Mucosa of stomach (tissue), 1 donor: Measurements from ENCODE around the gene SRSF4.

Experiments used
- H3K27me3 ChIP-seq: one replicate; pipeline ENCODE4 v1.7.0; 2013; ENCODE audit warnings: mild to moderate bottlenecking, low read length; ENCODE audit not compliant: control insufficient read depth, insufficient read depth
- H3K36me3 ChIP-seq: one replicate; pipeline ENCODE4 v1.7.0; 2013; ENCODE audit warnings: low read length; ENCODE audit not compliant: control insufficient read depth, insufficient read depth
- H3K4me1 ChIP-seq: one replicate; pipeline ENCODE4 v1.7.0; 2013; ENCODE audit warnings: mild to moderate bottlenecking, low read length; ENCODE audit not compliant: control insufficient read depth, insufficient read depth
- H3K4me3 ChIP-seq: one replicate; pipeline ENCODE4 v1.7.0; 2013; ENCODE audit warnings: low read length
- H3K9ac ChIP-seq: one replicate; pipeline ENCODE4 v1.7.0; 2013; ENCODE audit warnings: mild to moderate bottlenecking, low read length, moderate library complexity
- H3K9me3 ChIP-seq: one replicate; pipeline ENCODE4 v1.7.0; 2013; ENCODE audit warnings: mild to moderate bottlenecking, low read length, moderate library complexity; ENCODE audit not compliant: control insufficient read depth
- donor health status: Pancreatic carcinoma.

SRSF4 gene

DNA sequence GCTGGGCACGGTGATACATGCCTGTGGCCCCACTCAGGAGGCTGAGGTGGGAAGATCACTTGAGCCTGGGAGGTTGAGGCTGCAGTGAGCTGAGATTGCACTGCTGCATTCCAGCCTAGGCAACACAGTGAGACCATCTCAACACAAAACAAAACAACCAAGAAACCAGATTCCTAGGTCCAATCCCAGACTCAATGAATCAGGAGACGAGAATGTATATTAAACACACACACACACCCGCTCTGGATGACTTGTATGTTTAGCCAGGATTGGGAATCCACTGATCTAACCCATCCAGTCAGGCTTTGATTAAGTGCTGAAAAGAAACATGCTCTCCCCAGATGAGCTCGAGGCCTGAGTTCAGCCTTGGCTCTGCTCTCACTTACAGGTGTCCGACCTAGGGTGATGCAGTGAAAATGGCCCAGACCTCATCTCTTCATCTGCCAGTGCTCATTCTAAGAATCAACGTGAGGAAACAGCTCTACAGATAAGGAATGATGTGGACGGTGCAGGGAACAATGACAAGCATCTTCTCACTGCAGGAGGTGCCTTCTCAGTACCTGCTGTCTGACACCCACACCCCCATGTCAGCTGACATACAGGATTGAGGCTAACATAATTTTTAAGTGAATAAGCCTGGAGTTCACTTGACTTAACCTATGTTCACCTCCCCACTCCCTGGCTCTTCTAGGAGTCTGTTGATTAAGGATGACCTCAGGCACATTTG is 15.3 kb upstream of the SRSF4 start:
- Histone ChIP-seq H3K36me3 (peaks cover 3% of the 10 kb centered on the region), H3K9me3 (no peaks in the 10 kb centered on the region), H3K27me3 (no peaks in the 10 kb centered on the region), H3K9ac (no peak overlapping the region), H3K4me1 (peaks cover 2% of the 10 kb centered on the region), H3K4me3 (no peak overlapping the region)

DNA sequence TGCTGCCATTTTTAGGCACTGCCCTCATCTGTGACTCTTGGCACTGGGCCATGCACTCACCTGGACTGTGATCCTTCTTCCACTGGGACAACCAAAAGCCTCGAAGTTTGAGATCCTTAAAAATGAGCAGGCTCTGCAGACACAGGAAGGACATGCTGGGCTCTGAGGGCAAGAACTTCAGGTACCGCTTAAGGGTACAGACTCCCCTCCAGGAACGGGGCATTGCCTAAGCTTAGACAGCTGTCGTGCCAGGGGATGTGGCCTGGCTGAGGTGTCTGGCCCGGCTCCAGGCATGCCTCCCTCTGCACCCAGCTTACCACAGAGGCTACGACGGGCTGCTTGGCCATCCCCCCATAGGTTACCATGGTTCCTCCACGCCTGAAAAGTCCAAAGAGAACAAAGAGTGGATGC is 14.2 kb upstream of the SRSF4 start:
- Histone ChIP-seq H3K4me3 (no peak overlapping the region), H3K36me3 (peaks cover 3% of the 10 kb centered on the region), H3K4me1 (no peaks in the 10 kb centered on the region), H3K27me3 (no peaks in the 10 kb centered on the region), H3K9ac (no peak overlapping the region), H3K9me3 (no peaks in the 10 kb centered on the region)

DNA sequence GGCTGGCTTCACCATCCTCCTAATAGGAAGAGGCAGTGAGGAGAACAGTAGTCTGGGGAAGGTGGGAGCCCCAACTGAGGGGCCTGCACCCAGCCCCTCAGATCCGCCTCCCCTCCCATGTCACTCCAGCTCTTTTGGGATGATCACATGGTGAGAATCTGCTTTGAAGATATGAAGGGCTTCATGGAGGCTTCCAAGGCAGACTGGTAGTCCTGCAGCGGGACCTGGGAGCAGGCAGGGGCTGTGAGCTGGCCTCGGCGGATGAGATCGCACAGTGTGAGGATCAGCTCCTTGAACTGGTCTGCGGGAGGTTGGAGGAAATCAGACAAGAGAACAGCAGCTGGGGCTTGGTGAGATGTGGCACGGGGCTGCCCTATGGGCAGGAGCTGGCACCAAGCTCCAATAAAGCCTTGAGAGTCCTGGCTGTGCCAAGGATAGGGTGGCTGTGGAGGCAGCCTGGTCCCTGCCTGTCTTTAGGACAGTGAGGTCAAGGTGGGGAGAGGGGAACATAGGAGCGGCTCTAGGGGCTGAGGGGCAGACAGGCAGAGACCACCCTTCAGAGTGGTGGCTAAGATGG is 12.3 kb upstream of the SRSF4 start:
- no peak overlapping the region for H3K9ac ChIP-seq
- H3K36me3 ChIP-seq = no peaks in the 10 kb centered on the region

DNA sequence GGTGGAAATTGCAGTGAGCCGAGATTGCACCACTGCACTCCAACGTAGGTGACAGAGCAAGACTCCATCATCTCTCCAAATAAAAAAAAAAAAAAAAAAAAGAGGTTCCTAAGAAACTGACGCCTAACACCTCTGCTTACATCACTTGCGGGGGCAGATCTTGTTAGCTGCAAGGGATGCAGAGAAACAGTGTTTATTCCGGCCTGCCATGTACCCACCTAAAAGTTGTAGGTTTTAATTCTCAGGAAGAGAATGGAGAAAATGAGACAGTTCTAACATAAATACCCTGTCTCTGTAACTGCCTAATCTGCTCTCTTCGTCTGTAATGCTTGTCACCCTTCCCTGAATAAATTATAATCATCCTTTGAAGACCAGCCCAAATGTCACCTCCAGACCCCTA is 9.0 kb upstream of the SRSF4 start:
- Histone ChIP-seq H3K4me1 (no peaks in the 10 kb centered on the region), H3K9ac (no peak overlapping the region), H3K4me3 (no peak overlapping the region), H3K27me3 (no peaks in the 10 kb centered on the region), H3K9me3 (no peaks in the 10 kb centered on the region), H3K36me3 (no peaks in the 10 kb centered on the region)

More for the DNA sequence above, 12.3 kb upstream of the SRSF4 start:
- no peaks in the 10 kb centered on the region for H3K27me3 ChIP-seq
- no peaks in the 10 kb centered on the region for H3K9me3 ChIP-seq
- no peak overlapping the region for H3K4me3 ChIP-seq
- H3K4me1 ChIP-seq = no peaks in the 10 kb centered on the region

DNA sequence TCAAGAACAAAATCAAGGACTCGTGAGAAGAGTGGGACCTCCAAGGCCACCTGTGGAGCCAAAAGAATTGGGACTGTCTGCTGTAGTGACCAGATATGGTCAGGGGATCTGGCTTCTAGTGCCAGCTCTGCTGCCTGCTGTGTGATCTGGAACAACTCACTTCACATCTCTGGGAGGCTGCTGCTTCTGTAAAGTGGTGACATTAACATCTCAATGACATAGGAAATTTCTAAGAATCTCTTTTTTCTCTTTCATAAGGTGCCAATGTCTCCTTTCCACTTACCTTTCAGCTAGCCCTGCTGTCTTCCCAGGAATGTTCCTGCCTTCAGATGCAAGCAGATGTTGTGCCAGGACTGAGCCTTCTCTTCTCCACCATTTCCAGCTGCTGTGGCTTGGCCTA is 5.0 kb upstream of the SRSF4 start:
- H3K36me3 ChIP-seq = no peaks in the 10 kb centered on the region
- no peaks in the 10 kb centered on the region for H3K27me3 ChIP-seq
- H3K9ac ChIP-seq = no peak overlapping the region
- peaks cover 4% of the 10 kb centered on the region for H3K4me1 ChIP-seq
- no peak overlapping the region for H3K4me3 ChIP-seq
- no peaks in the 10 kb centered on the region for H3K9me3 ChIP-seq

DNA sequence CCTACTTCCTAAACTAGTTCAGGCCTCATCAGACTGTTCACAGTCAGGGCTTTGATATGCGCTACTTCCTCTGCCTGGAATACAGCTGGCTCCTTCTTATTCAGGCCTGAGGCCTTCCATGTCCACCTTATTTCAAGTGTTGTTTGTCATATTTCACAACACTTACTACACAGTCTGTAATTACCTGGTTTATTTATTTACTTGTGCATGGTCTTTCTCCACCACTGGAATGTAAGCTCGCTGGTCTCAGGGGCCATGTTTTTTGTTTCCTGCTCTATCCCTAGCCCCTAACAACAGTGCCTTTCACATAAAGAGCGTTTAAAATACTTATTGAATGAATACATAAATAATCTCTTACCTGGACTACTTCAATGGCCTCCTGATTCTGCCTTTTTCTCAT is 4.6 kb upstream of the SRSF4 start:
- Histone ChIP-seq H3K9ac (no peak overlapping the region), H3K4me1 (peaks cover 4% of the 10 kb centered on the region), H3K27me3 (no peaks in the 10 kb centered on the region), H3K36me3 (no peaks in the 10 kb centered on the region), H3K4me3 (no peak overlapping the region), H3K9me3 (no peaks in the 10 kb centered on the region)

DNA sequence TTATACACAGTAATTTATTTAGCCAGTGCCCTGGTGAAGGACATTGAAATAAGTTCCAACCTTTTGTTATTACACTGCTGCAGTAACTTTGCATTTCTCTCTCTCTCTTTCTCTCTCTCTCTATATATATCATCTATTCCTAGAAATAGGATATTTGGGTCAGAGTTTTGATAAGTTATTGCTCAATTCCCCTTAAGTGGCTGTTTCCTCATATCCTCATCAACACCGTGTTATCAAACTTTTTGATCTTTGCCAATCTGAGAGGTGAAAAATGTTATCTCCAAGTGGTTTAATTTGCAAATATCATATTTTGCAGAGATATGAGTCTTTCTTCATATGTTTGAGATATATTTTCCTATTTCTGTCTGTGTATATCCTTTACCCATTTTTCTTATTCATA is 1.6 kb upstream of the SRSF4 start:
- Histone ChIP-seq H3K4me1 (peaks cover 20% of the 10 kb centered on the region), H3K9me3 (no peaks in the 10 kb centered on the region), H3K4me3 (no peak overlapping the region), H3K27me3 (no peaks in the 10 kb centered on the region), H3K36me3 (no peaks in the 10 kb centered on the region), H3K9ac (no peak overlapping the region)

DNA sequence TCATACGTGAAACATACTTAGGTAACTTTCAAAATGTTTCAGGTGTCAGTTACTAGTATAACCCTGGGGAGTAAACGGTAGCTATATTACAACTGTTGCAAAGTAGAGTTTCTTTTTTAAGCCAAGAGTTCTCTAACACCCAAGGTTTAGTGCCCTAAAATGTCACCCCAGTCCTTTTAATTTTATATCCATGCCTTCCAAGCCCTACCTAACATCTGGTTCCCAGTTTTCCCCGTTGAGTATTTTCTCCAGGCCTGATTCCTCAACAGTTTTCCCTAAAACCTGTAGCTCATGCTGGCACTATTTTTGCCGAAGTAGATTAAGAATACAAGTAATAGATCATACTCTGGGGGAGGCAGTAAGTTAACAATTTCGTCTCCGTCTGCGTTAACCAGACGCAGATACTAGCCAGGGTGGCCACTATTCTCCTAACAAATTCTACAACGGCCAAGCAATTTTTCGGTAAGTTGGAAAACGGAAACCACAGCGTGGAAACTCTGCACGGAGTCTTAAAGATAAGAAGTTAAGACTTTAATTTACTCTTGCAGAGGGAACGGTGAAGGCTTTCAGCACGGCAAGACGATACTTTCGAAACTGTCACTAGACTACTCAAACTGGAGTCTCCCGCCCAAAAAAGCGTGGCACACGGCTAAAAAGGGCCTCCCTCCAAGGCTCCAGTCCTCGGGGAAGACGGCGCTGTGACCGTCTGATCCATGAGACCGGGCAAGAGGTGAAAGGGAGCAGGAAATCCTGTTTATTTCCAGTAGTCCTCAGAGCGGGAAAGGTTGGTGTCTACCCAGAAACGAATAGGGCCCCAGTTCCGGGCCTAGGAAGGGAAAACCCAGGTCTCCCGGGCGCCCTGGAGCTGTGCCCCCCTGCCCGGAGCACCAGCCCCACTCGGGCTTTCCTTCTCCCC is 945 bp downstream of the SRSF4 start:
- no peaks in the 10 kb centered on the region for H3K36me3 ChIP-seq
- peak overlapping the region; percentile 99 for H3K9ac ChIP-seq
- H3K9me3 ChIP-seq = no peaks in the 10 kb centered on the region
- H3K27me3 ChIP-seq = no peaks in the 10 kb centered on the region
- peak overlapping the region; percentile 14 for H3K4me3 ChIP-seq
- peaks cover 20% of the 10 kb centered on the region for H3K4me1 ChIP-seq

DNA sequence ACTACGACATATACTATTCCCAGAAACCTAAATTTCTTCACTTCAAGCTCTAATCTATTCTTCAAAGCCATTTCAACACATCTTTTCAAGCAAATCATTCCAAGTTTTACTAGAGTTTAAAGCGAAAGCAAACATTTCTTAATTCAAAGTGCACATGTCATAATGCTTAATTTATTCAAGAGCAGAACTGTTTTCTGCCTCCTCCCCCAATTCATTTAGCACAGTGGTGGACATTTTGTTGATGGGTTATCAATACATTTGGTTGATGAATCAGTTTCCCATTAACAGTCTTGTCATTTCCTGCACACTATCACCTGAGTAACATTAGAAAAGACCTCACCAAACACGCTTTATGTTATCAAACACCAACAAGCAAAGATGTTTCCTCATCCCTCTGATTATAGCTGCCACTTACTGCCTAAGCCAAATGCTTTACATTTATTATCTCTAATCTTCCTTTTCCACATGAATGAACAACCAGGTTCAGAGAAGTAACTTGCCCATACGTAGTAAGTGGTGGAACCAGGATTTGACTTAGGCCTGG is 2.0 kb downstream of the SRSF4 start:
- no peaks in the 10 kb centered on the region for H3K27me3 ChIP-seq
- no peaks in the 10 kb centered on the region for H3K36me3 ChIP-seq
- H3K4me1 ChIP-seq = peaks cover 20% of the 10 kb centered on the region
- peak overlapping the region; percentile 99 for H3K9ac ChIP-seq
- H3K9me3 ChIP-seq = no peaks in the 10 kb centered on the region
- peak overlapping the region; percentile 5 for H3K4me3 ChIP-seq

DNA sequence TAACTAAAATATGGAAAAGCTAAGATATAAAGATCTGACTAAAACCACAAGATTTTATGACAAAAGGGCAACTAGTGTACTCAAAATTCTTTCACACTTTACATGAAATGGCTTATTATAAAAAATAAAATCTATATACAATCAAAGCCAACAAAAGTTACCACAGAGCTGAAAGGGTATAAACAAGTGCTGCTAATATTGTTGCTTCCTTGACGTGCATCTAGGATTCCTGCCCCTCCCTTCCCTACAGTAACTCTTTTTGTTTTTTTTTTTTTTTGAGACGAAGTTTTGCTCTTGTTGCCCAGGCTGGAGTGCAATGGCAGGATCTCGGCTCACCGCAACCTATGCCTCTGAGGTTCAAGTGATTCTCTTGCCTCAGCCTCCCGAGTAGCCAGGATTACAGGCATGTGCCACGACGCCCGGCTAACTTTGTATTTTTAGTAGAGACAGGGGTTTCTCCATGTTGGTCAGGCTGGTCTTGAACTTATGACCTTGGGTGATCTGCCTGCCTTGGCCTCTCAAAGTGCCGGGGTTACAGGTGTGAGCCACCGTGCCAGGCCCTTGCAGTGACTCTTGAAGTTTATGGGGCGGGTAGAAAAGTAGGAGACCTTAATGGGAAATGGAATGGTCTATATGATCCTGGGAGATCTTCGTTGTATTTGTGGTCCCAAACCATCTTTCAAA is 4.5 kb downstream of the SRSF4 start:
- no peaks in the 10 kb centered on the region for H3K9me3 ChIP-seq
- H3K4me1 ChIP-seq = peaks cover 17% of the 10 kb centered on the region
- no peak overlapping the region for H3K9ac ChIP-seq
- no peaks in the 10 kb centered on the region for H3K36me3 ChIP-seq
- no peaks in the 10 kb centered on the region for H3K27me3 ChIP-seq
- no peak overlapping the region for H3K4me3 ChIP-seq

DNA sequence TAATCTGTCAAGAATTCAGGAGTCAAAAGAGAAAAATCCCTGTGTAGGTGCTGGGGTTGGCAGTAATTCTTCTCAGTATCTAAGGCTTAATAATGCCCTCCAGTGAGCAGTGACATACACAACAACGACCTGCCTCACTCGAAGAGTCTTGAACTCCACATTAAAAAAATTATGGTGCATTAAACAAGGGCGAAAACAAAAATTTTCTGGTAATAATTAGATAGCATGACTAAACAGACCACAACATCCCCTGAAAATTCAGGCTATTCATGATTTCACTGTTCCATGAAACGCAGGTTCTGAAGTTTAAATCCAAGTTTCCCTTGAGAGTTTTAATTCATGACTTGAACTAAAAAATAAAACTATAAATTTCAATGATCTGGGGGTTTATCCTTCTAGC is 5.1 kb downstream of the SRSF4 start:
- H3K4me1 ChIP-seq = peaks cover 17% of the 10 kb centered on the region
- H3K9ac ChIP-seq = no peak overlapping the region

More for the DNA sequence above, 5.1 kb downstream of the SRSF4 start:
- Histone ChIP-seq H3K9me3 (no peaks in the 10 kb centered on the region), H3K4me3 (no peak overlapping the region), H3K36me3 (no peaks in the 10 kb centered on the region), H3K27me3 (no peaks in the 10 kb centered on the region)
